Endodermal cell (in vitro differentiated cells): ENCODE data around the gene SLC25A45. TPM values are rescaled to one million over a fixed set of nuclear protein-coding genes. Genes with fewer than 3 reads are reported as not detected.

Source experiments
- DNase-seq: peaks from one replicate; pipeline ENCODE4 v3.0.0-alpha.2; 2017
- H3K27ac ChIP-seq: 2 replicates; pipeline ENCODE4 v1.5.1; 2013; ENCODE audit warnings: mild to moderate bottlenecking, low read depth, low read length, moderate library complexity
- H3K27me3 ChIP-seq: 2 replicates; pipeline ENCODE4 v1.6.1; 2013; ENCODE audit warnings: mild to moderate bottlenecking, low read length, moderate library complexity; ENCODE audit not compliant: insufficient read depth, control insufficient read depth, poor library complexity, severe bottlenecking
- H3K36me3 ChIP-seq: 2 replicates; pipeline ENCODE4 v1.7.0; 2013; ENCODE audit warnings: mild to moderate bottlenecking, low read length, moderate library complexity; ENCODE audit not compliant: control insufficient read depth, insufficient read depth
- H3K4me1 ChIP-seq: one replicate; pipeline ENCODE4 v1.7.0; 2013; ENCODE audit warnings: low read length; ENCODE audit not compliant: control insufficient read depth, insufficient read depth
- H3K4me3 ChIP-seq: 2 replicates; pipeline ENCODE4 v1.5.1; 2013; ENCODE audit warnings: mild to moderate bottlenecking, low read length, moderate library complexity
- H3K9ac ChIP-seq: 2 replicates; pipeline ENCODE4 v1.6.1; 2013; ENCODE audit warnings: mild to moderate bottlenecking, low read length, moderate library complexity; ENCODE audit not compliant: poor library complexity, severe bottlenecking; ENCODE audit errors: extremely low read depth
- H3K9me3 ChIP-seq: 2 replicates; pipeline ENCODE4 v1.6.1; 2013; ENCODE audit warnings: mild to moderate bottlenecking, low read length, moderate library complexity; ENCODE audit not compliant: control insufficient read depth
- H3K27ac Mint-ChIP-seq: 2 replicates; pipeline ENCODE4 v1.8.0; 2020; ENCODE audit warnings: mixed read lengths
- H3K27me3 Mint-ChIP-seq: 2 replicates; pipeline ENCODE4 v1.8.0; 2021; ENCODE audit warnings: mild to moderate bottlenecking, mixed read lengths; ENCODE audit not compliant: insufficient read depth
- H3K36me3 Mint-ChIP-seq: 2 replicates; pipeline ENCODE4 v1.8.0; 2020; ENCODE audit warnings: low read depth, mixed read lengths
- H3K4me1 Mint-ChIP-seq: 2 replicates; pipeline ENCODE4 v1.8.0; 2020; ENCODE audit warnings: mixed read lengths
- H3K4me3 Mint-ChIP-seq: 2 replicates; pipeline ENCODE4 v1.8.0; 2020; ENCODE audit warnings: mild to moderate bottlenecking, moderate library complexity, mixed read lengths
- H3K9me3 Mint-ChIP-seq: 2 replicates; pipeline ENCODE4 v1.8.0; 2020; ENCODE audit warnings: mild to moderate bottlenecking, mixed read lengths
- WGBS, 2 experiments: methylation state at CpG; one replicate each; pipeline versions ENCODE4 v1.1.5 to v1.1.7; 2013; ENCODE audit warnings: missing lambda C conversion rate in 2 of 2, mixed read lengths in 1 of 2; ENCODE audit not compliant: insufficient coverage in 1 of 2, insufficient read length in 1 of 2; 5-methylcytosine and 5-hydroxymethylcytosine counted together
- total RNA-seq, 2 donors: library from RNA; stranded (reverse); fragmentation: NEBNext Ultra II Directional in 1 of 2; extraction: Animal tissue kit (Norgen Biotek cat#: 25700) in 1 of 2; gene quantifications; 2 replicates in 1 of 2; 3 replicates in 1 of 2; pipeline ENCODE4 v1.2.1, GENCODE V29; 2021
- TF ChIP-seq, protein P1 (sequence below): fragments of 200-600 bp; sonication (generic); conservative IDR thresholded peaks from 2 replicates; pipeline ENCODE4 v1.5.0; 2021; ENCODE audit warnings: antibody characterized with exemption, mild to moderate bottlenecking

The SLC25A45 gene
- total RNA-seq, 2 donors from 2014 or later = 3.0 to 6.3 TPM

DNA sequence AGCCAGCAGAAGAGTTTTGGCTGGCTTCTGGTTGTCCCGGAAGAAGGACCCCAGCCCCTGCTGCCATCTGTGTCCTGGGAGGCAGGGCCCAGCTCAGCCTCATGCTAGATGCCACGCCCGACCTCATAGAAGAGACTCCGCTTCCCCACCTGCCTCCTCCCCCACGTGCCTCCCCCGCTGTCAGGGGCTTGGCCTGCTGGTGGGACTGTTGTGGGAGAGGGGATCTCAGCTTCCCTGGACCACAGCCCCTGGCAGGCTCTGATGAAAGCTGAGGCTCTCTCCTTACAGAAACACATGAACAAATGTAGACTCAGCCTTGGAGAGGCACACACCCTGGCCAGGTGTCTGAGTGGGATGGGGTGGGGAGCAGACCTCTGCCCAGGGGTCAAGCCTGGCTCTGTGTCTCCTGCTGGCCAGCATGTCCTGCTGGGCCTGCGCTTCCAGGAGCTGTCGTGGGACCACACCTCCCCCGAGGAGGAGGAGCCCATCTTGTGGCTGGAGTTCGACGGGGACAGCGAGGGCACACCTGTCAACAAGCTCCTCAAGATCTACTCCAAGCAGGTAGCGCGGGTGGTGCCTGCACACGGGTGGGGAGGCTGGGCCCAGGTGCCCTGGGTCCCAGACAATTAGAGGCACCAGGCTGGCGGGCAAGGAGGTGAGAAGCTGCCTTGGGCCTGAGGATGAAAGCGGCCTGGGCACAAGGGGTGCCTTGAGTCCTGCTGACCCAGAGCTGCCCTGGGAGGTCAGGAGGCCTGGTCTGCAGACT is 18.0 kb upstream of the SLC25A45 start:
- H3K27ac Mint-ChIP-seq = no peak overlapping the region
- Histone ChIP-seq H3K27me3 (no peaks in the 10 kb centered on the region), H3K4me1 (no peaks in the 10 kb centered on the region), H3K9me3 (no peaks in the 10 kb centered on the region), H3K9ac (no peak overlapping the region), H3K36me3 (peaks cover 19% of the 10 kb centered on the region), H3K27ac (no peak overlapping the region), H3K4me3 (no peak overlapping the region)
- no peak for DNase-seq
- H3K9me3 Mint-ChIP-seq = no peaks in the 10 kb centered on the region
- WGBS, 2 experiments = 92 to 94% methylated on average over 7 to 16 of the region's 17 CpGs
- peaks cover 49% of the 10 kb centered on the region for H3K36me3 Mint-ChIP-seq
- H3K27me3 Mint-ChIP-seq = no peaks in the 10 kb centered on the region
- H3K4me1 Mint-ChIP-seq = peaks cover 4% of the 10 kb centered on the region
- TF ChIP-seq, protein P1, sequence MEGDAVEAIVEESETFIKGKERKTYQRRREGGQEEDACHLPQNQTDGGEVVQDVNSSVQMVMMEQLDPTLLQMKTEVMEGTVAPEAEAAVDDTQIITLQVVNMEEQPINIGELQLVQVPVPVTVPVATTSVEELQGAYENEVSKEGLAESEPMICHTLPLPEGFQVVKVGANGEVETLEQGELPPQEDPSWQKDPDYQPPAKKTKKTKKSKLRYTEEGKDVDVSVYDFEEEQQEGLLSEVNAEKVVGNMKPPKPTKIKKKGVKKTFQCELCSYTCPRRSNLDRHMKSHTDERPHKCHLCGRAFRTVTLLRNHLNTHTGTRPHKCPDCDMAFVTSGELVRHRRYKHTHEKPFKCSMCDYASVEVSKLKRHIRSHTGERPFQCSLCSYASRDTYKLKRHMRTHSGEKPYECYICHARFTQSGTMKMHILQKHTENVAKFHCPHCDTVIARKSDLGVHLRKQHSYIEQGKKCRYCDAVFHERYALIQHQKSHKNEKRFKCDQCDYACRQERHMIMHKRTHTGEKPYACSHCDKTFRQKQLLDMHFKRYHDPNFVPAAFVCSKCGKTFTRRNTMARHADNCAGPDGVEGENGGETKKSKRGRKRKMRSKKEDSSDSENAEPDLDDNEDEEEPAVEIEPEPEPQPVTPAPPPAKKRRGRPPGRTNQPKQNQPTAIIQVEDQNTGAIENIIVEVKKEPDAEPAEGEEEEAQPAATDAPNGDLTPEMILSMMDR = no peak
- no peak overlapping the region for H3K4me3 Mint-ChIP-seq

DNA sequence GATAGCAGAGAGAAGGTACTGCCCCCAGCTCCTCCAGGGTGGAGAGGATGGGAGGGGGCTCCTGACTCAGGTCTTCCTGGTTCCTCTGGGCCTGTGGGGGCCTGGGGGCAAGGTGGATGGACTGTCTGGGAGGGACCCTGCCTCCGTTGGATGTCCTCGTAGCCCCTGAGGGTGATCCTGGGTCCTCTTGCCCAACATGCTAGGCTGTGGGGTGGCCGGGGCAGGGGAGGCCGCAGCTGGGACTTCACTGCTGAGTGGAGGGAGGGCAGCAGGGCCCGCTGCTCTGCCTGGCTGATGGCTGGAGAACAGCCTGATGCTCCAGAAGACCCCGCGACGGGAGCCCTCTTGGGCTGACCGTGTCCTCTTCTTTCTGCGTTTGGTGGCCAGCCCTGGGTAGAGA is 17.4 kb upstream of the SLC25A45 start:
- Histone ChIP-seq H3K4me1 (no peaks in the 10 kb centered on the region), H3K36me3 (peaks cover 19% of the 10 kb centered on the region), H3K9ac (no peak overlapping the region), H3K4me3 (no peak overlapping the region), H3K27ac (no peak overlapping the region), H3K9me3 (no peaks in the 10 kb centered on the region), H3K27me3 (no peaks in the 10 kb centered on the region)
- Mint-ChIP-seq H3K27ac (no peak overlapping the region), H3K27me3 (no peaks in the 10 kb centered on the region), H3K36me3 (peaks cover 44% of the 10 kb centered on the region), H3K9me3 (no peaks in the 10 kb centered on the region), H3K4me3 (no peak overlapping the region), H3K4me1 (peaks cover 4% of the 10 kb centered on the region)
- 91 to 100% methylated on average over 3 to 10 of the region's 10 CpGs for WGBS, 2 experiments
- DNase-seq = no peak
- TF ChIP-seq, protein P1 = no peak

GRCh38 chr11:65399249-65399648 is 16.8 kb upstream of the SLC25A45 start:
- Mint-ChIP-seq H3K4me1 (peaks cover 4% of the 10 kb centered on the region), H3K36me3 (peaks cover 39% of the 10 kb centered on the region), H3K27me3 (no peaks in the 10 kb centered on the region), H3K9me3 (no peaks in the 10 kb centered on the region), H3K4me3 (no peak overlapping the region), H3K27ac (peak overlapping the region; percentile 26)
- Histone ChIP-seq H3K9ac (no peak overlapping the region), H3K36me3 (peaks cover 14% of the 10 kb centered on the region), H3K27me3 (no peaks in the 10 kb centered on the region), H3K27ac (no peak overlapping the region), H3K9me3 (no peaks in the 10 kb centered on the region), H3K4me3 (no peak overlapping the region), H3K4me1 (no peaks in the 10 kb centered on the region)
- TF ChIP-seq, protein P1 = no peak
- 92% methylated on average over 9 to 13 of the region's 13 CpGs for WGBS, 2 experiments
- DNase-seq = no peak
